Fibroblast of the aortic adventitia (primary cell): ENCODE measurements around the gene TAGLN2. TPM values are rescaled to one million over a fixed set of nuclear protein-coding genes. Genes with fewer than 3 reads are reported as not detected.
A peak's percentile ranks its signal among the peaks of the same experiment; 100 is the strongest.

Source experiments
- DNase-seq: peaks from one replicate; pipeline ENCODE4 v3.0.0-alpha.2; 2010; ENCODE audit warnings: low read depth
- H3K4me3 ChIP-seq: 2 replicates; pipeline ENCODE4 v1.5.1; 2011; ENCODE audit warnings: low read depth, mild to moderate bottlenecking, control low read depth, low read length, moderate library complexity
- CTCF ChIP-seq: IDR thresholded peaks from 2 replicates; pipeline ENCODE4 v1.5.1; 2011; ENCODE audit warnings: mild to moderate bottlenecking, low read length, control low read depth, inconsistent platforms; ENCODE audit not compliant: insufficient read depth
- small RNA-seq: library from RNA; depleted of rRNA; stranded (forward); fragments of <200 nt; gene quantifications from one replicate; pipeline ENCODE3, GENCODE V24; 2012
- total RNA-seq: library from RNA; depleted of rRNA; stranded (reverse); fragments of >200 nt; gene quantifications from 2 replicates; pipeline ENCODE4 v1.2.3, GENCODE V29; 2012; ENCODE audit warnings: low replicate concordance

The TAGLN2 gene
- total RNA-seq, 1 donor, result 228 TPM

DNA sequence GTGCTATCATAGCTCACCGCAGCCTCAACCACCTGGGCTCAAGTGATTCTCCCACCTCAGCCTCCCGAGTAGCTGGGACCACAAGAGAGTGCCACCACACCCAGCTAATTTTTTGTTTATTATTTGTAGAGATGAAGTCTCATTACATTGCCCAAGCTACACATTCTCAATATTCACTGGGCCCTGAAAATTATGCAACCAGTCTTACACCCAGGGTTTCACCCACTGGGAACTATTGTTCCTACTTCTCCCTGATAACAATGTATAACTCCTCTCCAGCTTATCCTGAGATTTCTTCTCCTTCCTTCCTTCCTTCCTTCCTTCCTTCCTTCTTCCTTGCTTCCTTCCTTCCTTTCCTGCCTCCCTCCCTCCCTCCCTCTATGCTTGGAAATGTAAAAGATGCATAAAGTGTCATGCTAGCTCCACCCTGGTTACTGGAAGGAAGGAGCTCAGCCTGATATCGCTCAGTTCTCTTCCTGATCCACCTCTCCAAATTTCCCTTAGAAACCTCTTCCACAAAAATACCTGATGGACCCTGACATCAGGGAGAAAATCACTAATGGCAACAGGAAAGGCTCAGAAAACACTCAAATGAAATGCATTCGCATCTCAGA lies 51.7 kb downstream of the TAGLN2 start:
- no peak for DNase-seq
- H3K4me3 ChIP-seq, result no peak overlapping the region
- no peak for TF ChIP-seq CTCF

GRCh38 chr1:159872891-159873290 lies 52.4 kb downstream of the TAGLN2 start:
- DNase-seq, result no peak
- no peak for TF ChIP-seq CTCF
- no peak overlapping the region for H3K4me3 ChIP-seq

- TF ChIP-seq CTCF, result no peak
- DNase-seq, result no peak
- H3K4me3 ChIP-seq, result no peak overlapping the region
These were observed 54.6 kb downstream of the TAGLN2 start for GRCh38 chr1:159870704-159871103.

GRCh38 chr1:159869607-159870006 lies 55.7 kb downstream of the TAGLN2 start:
- TF ChIP-seq CTCF, result no peak
- no peak overlapping the region for H3K4me3 ChIP-seq
- no peak for DNase-seq

- DNase-seq, result peak; percentile 24
- no peak for TF ChIP-seq CTCF
- no peak overlapping the region for H3K4me3 ChIP-seq
These were observed 56.1 kb downstream of the TAGLN2 start for GRCh38 chr1:159869173-159869572.

DNA sequence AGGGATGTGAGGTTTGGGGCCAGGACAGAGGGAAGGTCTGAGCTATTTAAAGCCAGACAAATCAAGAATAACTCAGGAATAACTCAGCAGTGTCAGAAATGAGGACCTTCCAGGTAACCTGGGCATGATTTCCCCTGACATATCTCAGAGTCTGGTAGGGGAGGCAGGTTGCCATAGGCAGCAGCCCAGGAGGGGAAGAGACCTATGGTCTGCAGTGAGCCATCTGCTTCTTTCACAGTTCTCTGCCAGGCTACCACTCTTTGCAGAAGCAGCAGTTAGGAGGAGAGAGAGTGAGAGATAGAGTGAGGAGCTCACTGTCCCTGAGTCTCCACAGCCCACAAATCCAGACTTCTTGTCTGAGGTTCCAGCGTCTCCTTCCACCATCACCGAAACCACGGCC lies 56.5 kb downstream of the TAGLN2 start:
- no peak for TF ChIP-seq CTCF
- DNase-seq, result no peak
- no peak overlapping the region for H3K4me3 ChIP-seq

Small RNA genes lying within 50 kb of the gene (small RNA-seq; reads per million reads assigned to genes)
- not detected for gene MIR4259

Other genes with a start within 250 kb of the TAGLN2 start
- not detected in 2 replicates for gene CRP, start 210.9 kb downstream of the TAGLN2 start, total RNA-seq
- gene DUSP23, start 144.5 kb downstream of the TAGLN2 start, total RNA-seq, result 10.0 and 27.8 TPM in 2 replicates
- gene FCRL6, start 123.1 kb downstream of the TAGLN2 start, total RNA-seq, result not detected in 2 replicates
- gene SLAMF8, start 98.6 kb downstream of the TAGLN2 start, total RNA-seq, result not detected in 2 replicates
- gene VSIG8, start 62.9 kb downstream of the TAGLN2 start, total RNA-seq, result not detected in 2 replicates
- gene CFAP45, start 25.3 kb downstream of the TAGLN2 start, total RNA-seq, result 0.27 and 1.4 TPM in 2 replicates
- 2.0 TPM in 1 of 2 replicates, not detected in the other for gene IGSF9, start 20.1 kb upstream of the TAGLN2 start, total RNA-seq
- not detected in 2 replicates for gene SLAMF9, start 28.7 kb upstream of the TAGLN2 start, total RNA-seq
- gene PIGM, start 106.5 kb upstream of the TAGLN2 start, total RNA-seq, result 3.3 and 7.7 TPM in 2 replicates
- gene KCNJ10, start 144.7 kb upstream of the TAGLN2 start, total RNA-seq, result not detected in 2 replicates
- gene KCNJ9, start 156.0 kb upstream of the TAGLN2 start, total RNA-seq, result 0.08 TPM in 1 of 2 replicates, not detected in the other
- 10.1 and 10.8 TPM in 2 replicates for gene IGSF8, start 173.1 kb upstream of the TAGLN2 start, total RNA-seq
- gene ATP1A2, start 190.3 kb upstream of the TAGLN2 start, total RNA-seq, result 0.27 TPM in 1 of 2 replicates, not detected in the other
- gene ATP1A4, start 226.1 kb upstream of the TAGLN2 start, total RNA-seq, result not detected in 2 replicates